WTC11 (cell line): ENCODE data around the gene AK2. TPM values are rescaled to one million over a fixed set of nuclear protein-coding genes. Genes with fewer than 3 reads are reported as not detected.

Source experiments
- ATAC-seq: fragments of 200-7000 bp; cut with Tn5 transposase; 2 replicates; pipeline ENCODE4 v1.10.0; 2021; ENCODE audit warnings: mild to moderate bottlenecking, moderate library complexity
- CTCF ChIA-PET: fragments of 300-600 bp; sonication (Branson Sonifier 250); formaldehyde crosslinking; loops from one replicate; lab custom pipeline; 2021; ENCODE audit warnings: antibody characterized with exemption; lab: Charles Lee
- POLR2A ChIA-PET: fragments of 350-600 bp; sonication (Branson Sonifier 250); formaldehyde crosslinking; loops from one replicate; lab custom pipeline; 2021; ENCODE audit warnings: antibody characterized with exemption; lab: Charles Lee
- DNase-seq: peaks from one replicate; pipeline ENCODE4 v3.0.0; 2021; ENCODE audit warnings: low spot score
- H3K27ac Mint-ChIP-seq: 2 replicates; pipeline ENCODE4 v1.8.0; 2021; ENCODE audit warnings: mixed read lengths
- H3K27me3 Mint-ChIP-seq: 2 replicates; pipeline ENCODE4 v1.8.0; 2021; ENCODE audit warnings: low read depth, mild to moderate bottlenecking, moderate library complexity, mixed read lengths
- H3K36me3 Mint-ChIP-seq: 2 replicates; pipeline ENCODE4 v1.8.0; 2021; ENCODE audit warnings: mixed read lengths
- H3K4me1 Mint-ChIP-seq: 2 replicates; pipeline ENCODE4 v1.8.0; 2022; ENCODE audit warnings: mixed read lengths
- H3K4me3 Mint-ChIP-seq: 2 replicates; pipeline ENCODE4 v1.8.0; 2021; ENCODE audit warnings: mild to moderate bottlenecking, moderate library complexity, mixed read lengths
- H3K9me3 Mint-ChIP-seq: 2 replicates; pipeline ENCODE4 v1.8.0; 2021; ENCODE audit warnings: mixed read lengths
- FOXJ3 ChIP-seq: sonication (generic); formaldehyde crosslinking; IDR thresholded peaks from 2 replicates; pipeline ENCODE4 v1.9.0; 2021; ENCODE audit warnings: missing genetic modification reagents, mild to moderate bottlenecking, borderline replicate concordance
- GRHL2 ChIP-seq: fragments of 250-450 bp; sonication (Bioruptor Pico); IDR thresholded peaks from 2 replicates; pipeline ENCODE4 v1.8.0; 2022; ENCODE audit warnings: mild to moderate bottlenecking, moderate library complexity; ENCODE audit not compliant: insufficient replicate concordance, severe bottlenecking
- GTF2I ChIP-seq: fragments of 250-450 bp; sonication (Bioruptor Pico); conservative IDR thresholded peaks from 2 replicates; pipeline ENCODE4 v1.4.0; 2021; ENCODE audit warnings: mild to moderate bottlenecking
- JAZF1 ChIP-seq: fragments of 250-450 bp; sonication (Bioruptor Pico); IDR thresholded peaks from 2 replicates; pipeline ENCODE4 v1.9.0; 2021; ENCODE audit warnings: moderate library complexity, mild to moderate bottlenecking, inconsistent platforms
- NFE2L1 ChIP-seq: sonication (generic); formaldehyde crosslinking; IDR thresholded peaks from 2 replicates; pipeline ENCODE4 v1.8.1; 2023; ENCODE audit warnings: missing genetic modification reagents
- NFYB ChIP-seq: sonication (generic); formaldehyde crosslinking; conservative IDR thresholded peaks from 2 replicates; pipeline ENCODE4 v1.8.0; 2022; ENCODE audit warnings: low read depth, missing genetic modification reagents
- PRRX2 ChIP-seq: fragments of 250-450 bp; sonication (Bioruptor Pico); IDR thresholded peaks from 2 replicates; pipeline ENCODE4 v1.8.0; 2021; ENCODE audit warnings: mild to moderate bottlenecking
- TEAD4 ChIP-seq: sonication (generic); formaldehyde crosslinking; IDR thresholded peaks from 2 replicates; pipeline ENCODE4 v1.8.0; 2022; ENCODE audit warnings: mild to moderate bottlenecking, missing genetic modification reagents
- USF1 ChIP-seq: sonication (generic); formaldehyde crosslinking; IDR thresholded peaks from 2 replicates; pipeline ENCODE4 v1.8.0; 2022; ENCODE audit warnings: mild to moderate bottlenecking, missing genetic modification reagents
- ZMAT4 ChIP-seq: fragments of 250-450 bp; sonication (Bioruptor Pico); IDR thresholded peaks from 2 replicates; pipeline ENCODE4 v1.9.0; 2021; ENCODE audit warnings: mild to moderate bottlenecking
- ZNF219 ChIP-seq: sonication (generic); formaldehyde crosslinking; IDR thresholded peaks from 2 replicates; pipeline ENCODE4 v1.8.0; 2023; ENCODE audit warnings: missing genetic modification reagents, mild to moderate bottlenecking, borderline replicate concordance
- ZNF232 ChIP-seq: sonication (generic); formaldehyde crosslinking; IDR thresholded peaks from 2 replicates; pipeline ENCODE4 v1.8.0; 2022; ENCODE audit warnings: mild to moderate bottlenecking, missing genetic modification reagents
- ZNF317 ChIP-seq: sonication (generic); formaldehyde crosslinking; IDR thresholded peaks from 2 replicates; pipeline ENCODE4 v1.8.1; 2023; ENCODE audit warnings: low read depth, mild to moderate bottlenecking, moderate library complexity, missing genetic modification reagents, borderline replicate concordance
- total RNA-seq: library from RNA; stranded (reverse); gene quantifications from 3 replicates; pipeline ENCODE4 v1.2.3, GENCODE V29; 2021
- TF ChIP-seq, protein P1 (sequence below): fragments of 250-450 bp; sonication (Bioruptor Pico); IDR thresholded peaks from 2 replicates; pipeline ENCODE4 v1.9.0; 2021; ENCODE audit warnings: mild to moderate bottlenecking
- TF ChIP-seq, protein P2 (sequence below): fragments of 250-450 bp; sonication (Bioruptor Pico); IDR thresholded peaks from 2 replicates; pipeline ENCODE4 v2.1.2; 2022; ENCODE audit warnings: mild to moderate bottlenecking, moderate library complexity
- TF ChIP-seq, protein P3 (sequence below): fragments of 250-450 bp; sonication (Bioruptor Pico); IDR thresholded peaks from 2 replicates; pipeline ENCODE4 v1.9.0; 2021; ENCODE audit warnings: mild to moderate bottlenecking, borderline replicate concordance
- TF ChIP-seq, protein P4 (sequence below): sonication (generic); formaldehyde crosslinking; IDR thresholded peaks from 2 replicates; pipeline ENCODE4 v1.8.1; 2022; ENCODE audit warnings: missing genetic modification reagents, borderline replicate concordance

The AK2 gene
- total RNA-seq, 1 experiment from 2014 or later, result 124 TPM

DNA sequence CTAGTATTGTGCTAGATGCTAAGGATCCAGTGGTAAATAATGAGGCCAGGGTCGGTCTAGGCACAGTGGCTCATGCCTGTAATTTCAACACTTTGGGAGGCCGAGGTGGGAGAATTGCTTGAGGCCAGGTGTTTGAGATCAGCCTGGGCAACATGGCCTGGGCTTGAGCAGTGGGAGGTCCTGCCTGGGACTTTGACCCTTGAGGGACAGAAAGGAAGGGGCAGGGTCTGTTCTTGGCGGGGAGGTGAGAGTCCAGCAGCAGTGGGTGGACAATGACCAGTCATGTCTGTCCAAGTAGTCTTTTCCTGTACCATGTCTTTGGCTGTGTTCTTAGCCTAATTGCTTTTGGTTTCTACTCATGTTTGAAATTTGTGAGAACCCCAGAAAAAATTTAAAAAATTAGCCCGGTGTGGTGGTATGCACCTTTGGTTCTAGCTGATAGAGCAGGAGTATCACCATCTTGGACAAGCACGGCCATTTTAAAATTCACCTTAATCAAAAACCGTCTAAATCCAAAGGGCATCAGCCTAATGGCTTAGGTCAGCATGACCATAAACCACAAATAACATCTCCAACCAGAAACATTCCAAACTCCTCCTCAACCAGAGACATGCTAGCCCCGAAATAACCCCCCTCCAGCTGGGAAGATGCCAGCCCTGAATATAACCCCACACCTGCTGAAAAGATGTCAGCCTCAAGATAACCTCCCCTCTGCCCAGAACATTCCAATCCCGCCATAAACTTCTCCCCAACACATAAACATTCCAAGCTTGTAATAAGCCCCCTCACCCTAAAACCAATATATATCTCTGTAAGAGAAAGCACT lies 6.8 kb upstream of the AK2 start:
- H3K36me3 Mint-ChIP-seq, result no peaks in the 10 kb centered on the region
- POLR2A ChIA-PET, result no interaction called here
- no peak for TF ChIP-seq PRRX2 (CRISPR knock-in tag)
- TF ChIP-seq ZNF317 (CRISPR knock-in tag), result no peak
- TF ChIP-seq USF1 (CRISPR knock-in tag), result no peak
- TF ChIP-seq GTF2I (CRISPR knock-in tag), result no peak
- TF ChIP-seq NFYB, result no peak
- TF ChIP-seq, protein P1, sequence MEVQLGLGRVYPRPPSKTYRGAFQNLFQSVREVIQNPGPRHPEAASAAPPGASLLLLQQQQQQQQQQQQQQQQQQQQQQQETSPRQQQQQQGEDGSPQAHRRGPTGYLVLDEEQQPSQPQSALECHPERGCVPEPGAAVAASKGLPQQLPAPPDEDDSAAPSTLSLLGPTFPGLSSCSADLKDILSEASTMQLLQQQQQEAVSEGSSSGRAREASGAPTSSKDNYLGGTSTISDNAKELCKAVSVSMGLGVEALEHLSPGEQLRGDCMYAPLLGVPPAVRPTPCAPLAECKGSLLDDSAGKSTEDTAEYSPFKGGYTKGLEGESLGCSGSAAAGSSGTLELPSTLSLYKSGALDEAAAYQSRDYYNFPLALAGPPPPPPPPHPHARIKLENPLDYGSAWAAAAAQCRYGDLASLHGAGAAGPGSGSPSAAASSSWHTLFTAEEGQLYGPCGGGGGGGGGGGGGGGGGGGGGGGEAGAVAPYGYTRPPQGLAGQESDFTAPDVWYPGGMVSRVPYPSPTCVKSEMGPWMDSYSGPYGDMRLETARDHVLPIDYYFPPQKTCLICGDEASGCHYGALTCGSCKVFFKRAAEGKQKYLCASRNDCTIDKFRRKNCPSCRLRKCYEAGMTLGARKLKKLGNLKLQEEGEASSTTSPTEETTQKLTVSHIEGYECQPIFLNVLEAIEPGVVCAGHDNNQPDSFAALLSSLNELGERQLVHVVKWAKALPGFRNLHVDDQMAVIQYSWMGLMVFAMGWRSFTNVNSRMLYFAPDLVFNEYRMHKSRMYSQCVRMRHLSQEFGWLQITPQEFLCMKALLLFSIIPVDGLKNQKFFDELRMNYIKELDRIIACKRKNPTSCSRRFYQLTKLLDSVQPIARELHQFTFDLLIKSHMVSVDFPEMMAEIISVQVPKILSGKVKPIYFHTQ (CRISPR knock-in tag), result no peak
- TF ChIP-seq ZNF219, result no peak
- TF ChIP-seq, protein P2, sequence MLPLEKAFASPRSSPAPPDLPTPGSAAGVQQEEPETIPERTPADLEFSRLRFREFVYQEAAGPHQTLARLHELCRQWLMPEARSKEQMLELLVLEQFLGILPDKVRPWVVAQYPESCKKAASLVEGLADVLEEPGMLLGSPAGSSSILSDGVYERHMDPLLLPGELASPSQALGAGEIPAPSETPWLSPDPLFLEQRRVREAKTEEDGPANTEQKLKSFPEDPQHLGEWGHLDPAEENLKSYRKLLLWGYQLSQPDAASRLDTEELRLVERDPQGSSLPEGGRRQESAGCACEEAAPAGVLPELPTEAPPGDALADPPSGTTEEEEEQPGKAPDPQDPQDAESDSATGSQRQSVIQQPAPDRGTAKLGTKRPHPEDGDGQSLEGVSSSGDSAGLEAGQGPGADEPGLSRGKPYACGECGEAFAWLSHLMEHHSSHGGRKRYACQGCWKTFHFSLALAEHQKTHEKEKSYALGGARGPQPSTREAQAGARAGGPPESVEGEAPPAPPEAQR (CRISPR knock-in tag), result no peak
- no peak for TF ChIP-seq ZMAT4
- no peak for TF ChIP-seq NFE2L1
- no peak for TF ChIP-seq JAZF1
- TF ChIP-seq, protein P3, sequence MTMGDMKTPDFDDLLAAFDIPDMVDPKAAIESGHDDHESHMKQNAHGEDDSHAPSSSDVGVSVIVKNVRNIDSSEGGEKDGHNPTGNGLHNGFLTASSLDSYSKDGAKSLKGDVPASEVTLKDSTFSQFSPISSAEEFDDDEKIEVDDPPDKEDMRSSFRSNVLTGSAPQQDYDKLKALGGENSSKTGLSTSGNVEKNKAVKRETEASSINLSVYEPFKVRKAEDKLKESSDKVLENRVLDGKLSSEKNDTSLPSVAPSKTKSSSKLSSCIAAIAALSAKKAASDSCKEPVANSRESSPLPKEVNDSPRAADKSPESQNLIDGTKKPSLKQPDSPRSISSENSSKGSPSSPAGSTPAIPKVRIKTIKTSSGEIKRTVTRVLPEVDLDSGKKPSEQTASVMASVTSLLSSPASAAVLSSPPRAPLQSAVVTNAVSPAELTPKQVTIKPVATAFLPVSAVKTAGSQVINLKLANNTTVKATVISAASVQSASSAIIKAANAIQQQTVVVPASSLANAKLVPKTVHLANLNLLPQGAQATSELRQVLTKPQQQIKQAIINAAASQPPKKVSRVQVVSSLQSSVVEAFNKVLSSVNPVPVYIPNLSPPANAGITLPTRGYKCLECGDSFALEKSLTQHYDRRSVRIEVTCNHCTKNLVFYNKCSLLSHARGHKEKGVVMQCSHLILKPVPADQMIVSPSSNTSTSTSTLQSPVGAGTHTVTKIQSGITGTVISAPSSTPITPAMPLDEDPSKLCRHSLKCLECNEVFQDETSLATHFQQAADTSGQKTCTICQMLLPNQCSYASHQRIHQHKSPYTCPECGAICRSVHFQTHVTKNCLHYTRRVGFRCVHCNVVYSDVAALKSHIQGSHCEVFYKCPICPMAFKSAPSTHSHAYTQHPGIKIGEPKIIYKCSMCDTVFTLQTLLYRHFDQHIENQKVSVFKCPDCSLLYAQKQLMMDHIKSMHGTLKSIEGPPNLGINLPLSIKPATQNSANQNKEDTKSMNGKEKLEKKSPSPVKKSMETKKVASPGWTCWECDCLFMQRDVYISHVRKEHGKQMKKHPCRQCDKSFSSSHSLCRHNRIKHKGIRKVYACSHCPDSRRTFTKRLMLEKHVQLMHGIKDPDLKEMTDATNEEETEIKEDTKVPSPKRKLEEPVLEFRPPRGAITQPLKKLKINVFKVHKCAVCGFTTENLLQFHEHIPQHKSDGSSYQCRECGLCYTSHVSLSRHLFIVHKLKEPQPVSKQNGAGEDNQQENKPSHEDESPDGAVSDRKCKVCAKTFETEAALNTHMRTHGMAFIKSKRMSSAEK, result no peak
- TF ChIP-seq FOXJ3, result no peak
- no peak for TF ChIP-seq TEAD4
- no peak for TF ChIP-seq ZNF232 (CRISPR knock-in tag)
- TF ChIP-seq GRHL2, result no peak
- TF ChIP-seq, protein P4, sequence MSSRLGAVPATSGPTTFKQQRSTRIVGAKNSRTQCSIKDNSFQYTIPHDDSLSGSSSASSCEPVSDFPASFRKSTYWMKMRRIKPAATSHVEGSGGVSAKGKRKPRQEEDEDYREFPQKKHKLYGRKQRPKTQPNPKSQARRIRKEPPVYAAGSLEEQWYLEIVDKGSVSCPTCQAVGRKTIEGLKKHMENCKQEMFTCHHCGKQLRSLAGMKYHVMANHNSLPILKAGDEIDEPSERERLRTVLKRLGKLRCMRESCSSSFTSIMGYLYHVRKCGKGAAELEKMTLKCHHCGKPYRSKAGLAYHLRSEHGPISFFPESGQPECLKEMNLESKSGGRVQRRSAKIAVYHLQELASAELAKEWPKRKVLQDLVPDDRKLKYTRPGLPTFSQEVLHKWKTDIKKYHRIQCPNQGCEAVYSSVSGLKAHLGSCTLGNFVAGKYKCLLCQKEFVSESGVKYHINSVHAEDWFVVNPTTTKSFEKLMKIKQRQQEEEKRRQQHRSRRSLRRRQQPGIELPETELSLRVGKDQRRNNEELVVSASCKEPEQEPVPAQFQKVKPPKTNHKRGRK (CRISPR knock-in tag), result no peak
- no peak for DNase-seq
- CTCF ChIA-PET, result no interaction called here
- H3K27ac Mint-ChIP-seq, result no peak overlapping the region
- H3K4me1 Mint-ChIP-seq, result peaks cover 12% of the 10 kb centered on the region
- ATAC-seq, result no peak
- peaks cover 9% of the 10 kb centered on the region; the same call in 1 of the 2 replicates for H3K9me3 Mint-ChIP-seq
- H3K4me3 Mint-ChIP-seq, result no peak overlapping the region
- peaks cover 9% of the 10 kb centered on the region for H3K27me3 Mint-ChIP-seq
